ENCODE measurements around the gene UBAC2.

DNA sequence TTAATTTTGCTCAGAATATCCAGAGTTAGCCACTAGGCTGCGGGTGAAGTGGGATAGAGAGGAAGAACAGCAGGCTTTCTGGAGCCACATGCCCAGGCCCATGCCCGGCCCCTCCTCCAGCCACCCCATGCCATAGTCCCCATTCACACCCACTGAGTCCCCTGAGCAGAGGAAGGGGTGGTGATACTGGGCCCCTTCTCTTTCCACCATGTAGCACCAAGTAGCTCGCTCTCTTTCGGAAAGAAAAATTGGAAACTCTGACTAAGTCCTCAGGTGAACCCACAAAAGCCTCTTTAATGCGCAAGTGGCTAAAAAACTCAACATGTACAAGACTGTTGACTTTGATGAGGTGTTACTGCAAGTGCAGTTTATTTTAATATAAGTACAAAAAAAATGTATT lies 183.3 kb downstream of the UBAC2 start:
- TF ChIP-seq, protein P1, sequence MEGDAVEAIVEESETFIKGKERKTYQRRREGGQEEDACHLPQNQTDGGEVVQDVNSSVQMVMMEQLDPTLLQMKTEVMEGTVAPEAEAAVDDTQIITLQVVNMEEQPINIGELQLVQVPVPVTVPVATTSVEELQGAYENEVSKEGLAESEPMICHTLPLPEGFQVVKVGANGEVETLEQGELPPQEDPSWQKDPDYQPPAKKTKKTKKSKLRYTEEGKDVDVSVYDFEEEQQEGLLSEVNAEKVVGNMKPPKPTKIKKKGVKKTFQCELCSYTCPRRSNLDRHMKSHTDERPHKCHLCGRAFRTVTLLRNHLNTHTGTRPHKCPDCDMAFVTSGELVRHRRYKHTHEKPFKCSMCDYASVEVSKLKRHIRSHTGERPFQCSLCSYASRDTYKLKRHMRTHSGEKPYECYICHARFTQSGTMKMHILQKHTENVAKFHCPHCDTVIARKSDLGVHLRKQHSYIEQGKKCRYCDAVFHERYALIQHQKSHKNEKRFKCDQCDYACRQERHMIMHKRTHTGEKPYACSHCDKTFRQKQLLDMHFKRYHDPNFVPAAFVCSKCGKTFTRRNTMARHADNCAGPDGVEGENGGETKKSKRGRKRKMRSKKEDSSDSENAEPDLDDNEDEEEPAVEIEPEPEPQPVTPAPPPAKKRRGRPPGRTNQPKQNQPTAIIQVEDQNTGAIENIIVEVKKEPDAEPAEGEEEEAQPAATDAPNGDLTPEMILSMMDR (IDR thresholded peaks at IDR 0.05; ENCODE audit: extremely low read depth in 1 of 2, insufficient read depth in 1 of 2, low read depth in 1 of 2, low read length in 2 of 2) = no peak
- no peak for TF ChIP-seq POLR2AphosphoS5 (IDR thresholded peaks at IDR 0.05; ENCODE audit: insufficient read depth, low read depth, low read length)
- no peak for TF ChIP-seq POLR2A (IDR thresholded peaks at IDR 0.05; ENCODE audit: low read depth, low read length)
- TF ChIP-seq EZH2 (IDR thresholded peaks at IDR 0.05; ENCODE audit: borderline replicate concordance, low read depth, low read length, severe bottlenecking) = no peak
- TF ChIP-seq MYC (IDR thresholded peaks at IDR 0.05; ENCODE audit: low read depth, low read length) = no peak
- TF ChIP-seq, protein P2, sequence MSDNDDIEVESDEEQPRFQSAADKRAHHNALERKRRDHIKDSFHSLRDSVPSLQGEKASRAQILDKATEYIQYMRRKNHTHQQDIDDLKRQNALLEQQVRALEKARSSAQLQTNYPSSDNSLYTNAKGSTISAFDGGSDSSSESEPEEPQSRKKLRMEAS (IDR thresholded peaks at IDR 0.05; ENCODE audit: insufficient read depth, insufficient read length) = no peak
- TF ChIP-seq JUN (IDR thresholded peaks at IDR 0.05; ENCODE audit: borderline replicate concordance, insufficient read depth, insufficient read length, low read depth) = no peak
- TF ChIP-seq FOS (IDR thresholded peaks at IDR 0.05; ENCODE audit: borderline replicate concordance, insufficient read depth, low read length) = no peak
- no peak for TF ChIP-seq GATA2 (IDR thresholded peaks at IDR 0.05; ENCODE audit: insufficient read depth, insufficient read length, low read depth, low read length)
